Measurements from ENCODE around the gene TAAR1. TPM values are rescaled to one million over a fixed set of nuclear protein-coding genes. Genes with fewer than 3 reads are reported as not detected.
"Not testable (repeated sequence)": the region's sequence is repeated elsewhere in the genome, so short reads cannot be mapped to it uniquely, and the experiment has no call there.

The TAAR1 gene
- total RNA-seq, 1 donor from 2014 or later, result not detected

DNA sequence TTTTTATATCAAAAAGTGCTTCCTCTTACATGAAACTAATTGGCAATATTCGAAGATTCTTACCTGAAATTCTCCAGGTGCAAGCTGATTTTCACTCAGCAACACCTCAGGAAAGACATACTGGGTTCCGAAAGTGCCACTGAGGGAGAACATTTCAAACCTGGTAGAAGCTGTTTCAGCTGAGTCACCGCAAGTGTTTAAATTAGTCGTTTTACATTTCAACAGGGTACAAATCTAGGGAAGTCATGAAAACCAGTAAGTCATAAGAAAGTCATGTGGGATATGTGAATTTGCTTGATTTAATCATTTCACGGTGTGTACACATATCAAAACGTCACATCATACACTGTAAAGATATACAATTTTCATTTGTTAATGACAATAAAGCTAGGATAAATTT, 25.3 kb upstream of the TAAR1 start:
- H3K4me1 Mint-ChIP-seq, result no peaks in the 10 kb centered on the region
- H3K9me3 Mint-ChIP-seq, result peaks cover 2% of the 10 kb centered on the region
- H3K36me3 Mint-ChIP-seq (ENCODE audit: low read depth), result no peaks in the 10 kb centered on the region
- no peak for DNase-seq (ENCODE audit: low read depth, low spot score)
- no peaks in the 10 kb centered on the region for H3K27me3 Mint-ChIP-seq (ENCODE audit: low read depth)
- no peak overlapping the region for H3K4me3 Mint-ChIP-seq
- H3K27ac Mint-ChIP-seq (ENCODE audit: unreplicated experiment), result no peak overlapping the region
- TF ChIP-seq, protein P1, sequence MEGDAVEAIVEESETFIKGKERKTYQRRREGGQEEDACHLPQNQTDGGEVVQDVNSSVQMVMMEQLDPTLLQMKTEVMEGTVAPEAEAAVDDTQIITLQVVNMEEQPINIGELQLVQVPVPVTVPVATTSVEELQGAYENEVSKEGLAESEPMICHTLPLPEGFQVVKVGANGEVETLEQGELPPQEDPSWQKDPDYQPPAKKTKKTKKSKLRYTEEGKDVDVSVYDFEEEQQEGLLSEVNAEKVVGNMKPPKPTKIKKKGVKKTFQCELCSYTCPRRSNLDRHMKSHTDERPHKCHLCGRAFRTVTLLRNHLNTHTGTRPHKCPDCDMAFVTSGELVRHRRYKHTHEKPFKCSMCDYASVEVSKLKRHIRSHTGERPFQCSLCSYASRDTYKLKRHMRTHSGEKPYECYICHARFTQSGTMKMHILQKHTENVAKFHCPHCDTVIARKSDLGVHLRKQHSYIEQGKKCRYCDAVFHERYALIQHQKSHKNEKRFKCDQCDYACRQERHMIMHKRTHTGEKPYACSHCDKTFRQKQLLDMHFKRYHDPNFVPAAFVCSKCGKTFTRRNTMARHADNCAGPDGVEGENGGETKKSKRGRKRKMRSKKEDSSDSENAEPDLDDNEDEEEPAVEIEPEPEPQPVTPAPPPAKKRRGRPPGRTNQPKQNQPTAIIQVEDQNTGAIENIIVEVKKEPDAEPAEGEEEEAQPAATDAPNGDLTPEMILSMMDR (conservative IDR thresholded peaks at IDR 0.05), result no peak

DNA sequence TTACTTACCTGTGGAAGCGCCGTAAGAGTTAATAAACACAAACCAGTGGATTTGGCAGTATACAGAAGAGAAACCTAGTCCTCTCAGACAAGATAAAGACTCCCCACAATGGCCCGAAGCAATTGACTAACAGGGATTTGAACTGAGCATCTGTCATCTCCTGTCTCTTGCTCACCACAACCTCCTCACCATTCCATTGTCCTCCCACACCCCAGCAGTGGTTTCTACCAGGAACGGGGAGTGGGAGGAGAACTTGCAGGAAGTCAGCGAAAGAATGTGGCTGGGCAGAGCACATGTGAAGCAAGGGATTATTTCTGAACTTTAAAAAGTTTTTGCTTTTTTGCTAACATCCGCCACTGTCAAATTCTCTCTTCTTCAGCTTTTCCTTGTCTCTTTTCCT, 24.6 kb upstream of the TAAR1 start:
- Mint-ChIP-seq H3K36me3 (ENCODE audit: low read depth) (no peaks in the 10 kb centered on the region), H3K27ac (ENCODE audit: unreplicated experiment) (no peak overlapping the region), H3K4me3 (no peak overlapping the region), H3K27me3 (ENCODE audit: low read depth) (no peaks in the 10 kb centered on the region), H3K9me3 (peaks cover 2% of the 10 kb centered on the region), H3K4me1 (no peaks in the 10 kb centered on the region)
- TF ChIP-seq, protein P1 (conservative IDR thresholded peaks at IDR 0.05), result no peak
- DNase-seq (ENCODE audit: low read depth, low spot score), result no peak

GRCh38 chr6:132679094-132679493, 20.1 kb upstream of the TAAR1 start:
- H3K36me3 Mint-ChIP-seq (ENCODE audit: low read depth); H3K4me1 Mint-ChIP-seq; H3K4me3 Mint-ChIP-seq; DNase-seq (ENCODE audit: low read depth, low spot score); H3K27ac Mint-ChIP-seq (ENCODE audit: unreplicated experiment); H3K9me3 Mint-ChIP-seq; H3K27me3 Mint-ChIP-seq (ENCODE audit: low read depth): not testable (repeated sequence)

DNA sequence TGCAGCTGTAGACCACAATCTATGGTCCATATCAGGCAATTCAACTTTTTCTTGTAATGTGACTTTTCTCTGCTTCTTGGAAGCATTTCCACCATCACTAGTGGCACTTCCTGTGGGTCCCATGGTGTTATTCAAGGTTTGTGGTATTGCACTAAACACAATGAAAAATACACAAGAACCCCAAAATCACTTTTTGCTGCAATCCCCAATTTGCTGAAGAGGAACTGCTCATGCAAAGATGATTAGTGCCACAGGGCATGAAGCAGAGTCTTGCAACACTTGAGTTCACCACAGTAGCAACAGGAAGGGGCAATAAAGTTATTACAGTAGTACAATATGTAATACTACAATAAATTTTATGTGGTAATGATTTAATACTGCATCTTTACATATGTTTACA, 16.8 kb upstream of the TAAR1 start:
- no peaks in the 10 kb centered on the region for H3K36me3 Mint-ChIP-seq (ENCODE audit: low read depth)

DNA sequence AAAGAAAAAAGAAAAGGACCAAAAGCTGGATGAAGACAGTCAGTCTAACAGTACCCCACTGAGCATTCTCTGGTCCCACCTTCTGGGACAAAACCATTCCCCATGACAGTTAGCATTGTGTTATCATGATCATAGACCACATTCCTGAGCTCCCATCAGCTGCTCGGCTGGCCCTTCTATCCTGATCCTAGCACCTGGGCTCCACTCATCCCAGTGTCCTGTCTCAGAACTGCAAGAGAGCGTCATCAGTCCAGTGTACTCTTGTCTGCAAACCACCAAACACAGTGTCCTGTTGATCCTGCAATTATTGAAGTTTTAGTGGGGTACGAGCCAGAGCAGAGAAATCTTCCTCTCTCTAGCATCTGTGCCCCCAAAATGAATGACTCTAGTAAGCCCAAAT, 16.0 kb upstream of the TAAR1 start:
- no peak overlapping the region for H3K4me3 Mint-ChIP-seq
- TF ChIP-seq, protein P1 (conservative IDR thresholded peaks at IDR 0.05), result no peak
- no peak overlapping the region for H3K27ac Mint-ChIP-seq (ENCODE audit: unreplicated experiment)
- no peaks in the 10 kb centered on the region for H3K36me3 Mint-ChIP-seq (ENCODE audit: low read depth)
- no peaks in the 10 kb centered on the region for H3K4me1 Mint-ChIP-seq
- H3K27me3 Mint-ChIP-seq (ENCODE audit: low read depth), result no peaks in the 10 kb centered on the region
- no peak for DNase-seq (ENCODE audit: low read depth, low spot score)
- H3K9me3 Mint-ChIP-seq, result peaks cover 2% of the 10 kb centered on the region

More for the DNA sequence above, 16.8 kb upstream of the TAAR1 start:
- Mint-ChIP-seq H3K9me3 (peaks cover 2% of the 10 kb centered on the region), H3K27me3 (ENCODE audit: low read depth) (no peaks in the 10 kb centered on the region), H3K4me1 (no peaks in the 10 kb centered on the region), H3K4me3 (no peak overlapping the region), H3K27ac (ENCODE audit: unreplicated experiment) (no peak overlapping the region)
- DNase-seq (ENCODE audit: low read depth, low spot score), result no peak
- TF ChIP-seq, protein P1 (conservative IDR thresholded peaks at IDR 0.05), result no peak

GRCh38 chr6:132673376-132674094, 14.6 kb upstream of the TAAR1 start:
- H3K27ac Mint-ChIP-seq (ENCODE audit: unreplicated experiment), result no peak overlapping the region
- TF ChIP-seq, protein P1 (conservative IDR thresholded peaks at IDR 0.05), result no peak
- H3K4me3 Mint-ChIP-seq, result no peak overlapping the region
- H3K9me3 Mint-ChIP-seq, result peaks cover 2% of the 10 kb centered on the region
- H3K36me3 Mint-ChIP-seq (ENCODE audit: low read depth), result no peaks in the 10 kb centered on the region
- H3K4me1 Mint-ChIP-seq, result no peaks in the 10 kb centered on the region
- no peak for DNase-seq (ENCODE audit: low read depth, low spot score)
- no peaks in the 10 kb centered on the region for H3K27me3 Mint-ChIP-seq (ENCODE audit: low read depth)

All from neural crest cell (in vitro differentiated cells).